ENCODE data around the gene ADAMTS2.
"Not testable (repeated sequence)": the region's sequence is repeated elsewhere in the genome, so short reads cannot be mapped to it uniquely, and the experiment has no call there.

The ADAMTS2 gene

DNA sequence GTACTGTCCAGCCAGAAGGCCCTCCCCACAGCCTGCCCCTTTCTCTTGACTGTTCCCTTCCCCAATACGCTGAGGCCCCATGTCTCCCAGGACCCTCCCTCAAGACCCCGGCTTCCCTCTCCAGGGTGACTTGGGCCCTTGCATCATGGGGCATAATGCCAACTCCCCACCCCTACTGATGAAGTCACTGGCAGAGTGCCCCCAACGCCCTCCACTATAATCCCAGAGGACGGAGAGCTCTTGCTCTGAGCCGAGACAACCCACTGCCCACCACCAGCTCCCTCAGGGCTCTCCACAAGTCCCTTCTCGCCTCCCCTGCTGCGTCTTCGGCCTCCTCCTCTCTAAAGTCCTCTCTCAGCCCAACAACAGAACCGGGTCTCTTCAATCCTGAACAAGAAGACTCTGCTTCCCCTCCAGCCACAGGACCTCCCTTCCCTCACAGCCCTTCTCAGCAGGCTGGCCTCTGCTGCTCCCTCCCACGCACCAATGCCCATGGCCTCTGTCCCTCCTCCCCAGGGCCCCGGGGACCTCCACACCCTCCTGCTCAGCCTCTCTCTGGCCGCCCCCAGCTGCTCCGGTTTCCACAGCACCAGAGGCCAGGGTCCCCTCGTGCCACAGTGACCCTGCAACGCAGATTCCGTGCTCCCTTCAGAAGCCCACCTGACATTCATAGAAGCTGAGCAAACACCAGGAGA lies 47.6 kb downstream of the ADAMTS2 start:
- no peak for DNase-seq (ENCODE audit: low read depth in 1 of 2, low spot score in 1 of 2)

DNA sequence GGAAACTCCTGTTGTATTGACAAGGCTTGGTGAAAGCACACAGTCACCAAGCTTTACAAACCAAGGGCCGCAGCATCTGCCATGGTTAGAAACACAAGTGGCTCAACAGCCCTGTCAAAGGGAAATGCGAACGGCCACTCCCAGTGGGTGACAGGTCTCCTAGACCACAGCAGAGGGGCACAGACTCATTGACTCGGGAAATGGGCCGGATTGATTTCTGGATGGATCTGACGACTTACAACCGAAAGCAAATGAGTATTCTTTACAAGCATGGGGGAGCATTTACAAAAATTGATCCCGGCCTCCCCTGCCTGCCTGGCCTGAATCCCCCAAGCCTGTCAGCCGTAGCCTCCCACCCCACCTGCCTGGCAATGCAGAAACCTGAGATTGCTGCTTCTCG lies 48.2 kb downstream of the ADAMTS2 start:
- DNase-seq (ENCODE audit: low read depth in 1 of 2, low spot score in 1 of 2) = no peak

DNA sequence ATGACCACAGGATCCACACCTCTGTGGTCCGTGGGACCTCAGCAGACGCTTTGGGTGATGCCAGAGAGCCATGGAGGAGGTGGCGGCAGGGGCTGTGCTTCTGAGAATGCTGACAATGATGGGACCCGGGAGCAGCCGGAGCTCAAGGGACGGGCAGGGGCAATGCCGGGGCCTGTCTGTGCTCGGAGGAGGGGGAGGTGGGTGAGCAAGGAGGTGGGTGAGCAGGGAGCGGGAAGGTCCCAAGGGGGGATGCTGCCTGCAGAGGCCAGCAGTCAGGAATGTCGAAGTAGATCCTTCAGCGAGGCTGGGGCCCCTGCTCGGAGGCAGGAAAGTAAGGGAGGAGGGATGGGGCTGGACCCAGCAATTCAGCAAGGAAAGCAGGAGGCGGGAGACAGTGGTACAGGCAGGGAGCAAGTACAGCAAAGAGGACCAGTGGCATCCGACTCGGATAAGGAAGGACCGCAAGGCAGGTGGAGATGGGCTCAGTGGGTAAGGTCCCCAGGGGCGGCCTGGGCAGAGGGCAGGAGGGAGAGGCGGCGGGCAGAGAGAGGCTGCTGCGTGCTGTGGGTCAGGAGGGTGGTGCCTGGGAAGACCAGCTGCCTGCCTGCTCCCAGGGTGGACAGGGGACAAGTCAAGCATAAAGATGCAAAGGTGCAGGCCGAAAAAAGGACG lies 49.0 kb downstream of the ADAMTS2 start:
- DNase-seq (ENCODE audit: low read depth in 1 of 2, low spot score in 1 of 2) = no peak

DNA sequence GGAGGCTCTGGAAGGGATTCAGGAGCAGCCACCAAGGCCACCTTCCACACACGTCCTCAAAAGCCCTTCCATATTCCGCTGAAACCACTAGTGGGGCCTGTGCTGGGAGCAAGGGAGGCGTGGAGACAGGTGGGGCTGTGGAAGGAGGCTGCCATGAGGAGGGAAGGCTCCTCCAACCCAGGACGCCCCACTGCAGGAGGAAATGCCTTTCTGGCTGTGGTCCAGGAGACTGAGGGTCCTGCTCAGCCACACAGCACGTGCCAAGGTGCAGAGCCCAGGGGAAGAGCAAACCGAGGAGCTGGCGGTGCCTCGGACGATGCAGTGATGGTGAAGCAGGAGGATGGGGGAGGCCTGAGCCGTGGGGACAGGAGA lies 49.5 kb downstream of the ADAMTS2 start:
- no peak for DNase-seq (ENCODE audit: low read depth in 1 of 2, low spot score in 1 of 2)

DNA sequence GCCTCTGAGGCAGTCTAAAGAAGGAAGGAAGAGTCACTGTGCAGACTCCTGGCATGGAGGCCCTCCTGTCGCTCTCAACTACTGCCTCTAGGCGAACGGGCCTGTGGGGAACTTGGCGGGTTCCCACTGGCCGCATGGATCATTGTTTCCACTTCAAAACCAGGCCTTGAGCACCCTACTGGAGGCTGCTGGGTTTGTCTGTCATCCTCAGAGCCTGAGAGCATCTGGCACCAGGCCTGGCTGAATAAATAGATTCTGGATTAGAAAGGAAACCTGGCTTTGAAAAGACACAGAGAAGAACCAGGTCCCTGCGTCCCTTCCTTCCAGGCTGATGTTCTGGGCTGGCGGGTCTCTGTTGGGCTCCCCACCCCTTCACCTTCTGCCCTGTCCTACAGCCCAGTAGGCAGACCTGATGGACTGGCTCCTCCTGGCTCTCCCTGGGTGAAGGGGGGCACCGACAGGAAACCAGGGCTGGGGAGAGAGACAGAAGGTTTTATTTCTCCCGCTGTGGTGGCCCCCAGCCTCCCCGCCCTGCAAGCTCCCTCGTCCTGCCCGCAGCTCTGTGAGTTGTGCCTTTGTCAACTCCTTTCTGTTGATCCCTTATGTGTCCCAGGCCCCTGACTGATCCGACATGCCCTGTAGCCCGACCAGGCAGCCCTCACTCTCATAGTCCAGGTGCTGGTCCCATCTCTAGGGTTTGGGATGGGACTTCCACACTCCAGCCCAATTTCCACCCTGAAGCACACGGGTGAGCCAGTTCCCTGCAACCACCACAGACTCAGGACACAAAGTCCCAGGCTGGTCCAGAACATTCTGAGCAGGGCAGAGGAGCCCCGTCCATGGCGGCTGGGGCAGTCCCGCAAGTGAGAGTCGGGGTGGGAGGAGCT lies 50.1 kb downstream of the ADAMTS2 start:
- DNase-seq (ENCODE audit: low read depth in 1 of 2, low spot score in 1 of 2) = no peak

DNA sequence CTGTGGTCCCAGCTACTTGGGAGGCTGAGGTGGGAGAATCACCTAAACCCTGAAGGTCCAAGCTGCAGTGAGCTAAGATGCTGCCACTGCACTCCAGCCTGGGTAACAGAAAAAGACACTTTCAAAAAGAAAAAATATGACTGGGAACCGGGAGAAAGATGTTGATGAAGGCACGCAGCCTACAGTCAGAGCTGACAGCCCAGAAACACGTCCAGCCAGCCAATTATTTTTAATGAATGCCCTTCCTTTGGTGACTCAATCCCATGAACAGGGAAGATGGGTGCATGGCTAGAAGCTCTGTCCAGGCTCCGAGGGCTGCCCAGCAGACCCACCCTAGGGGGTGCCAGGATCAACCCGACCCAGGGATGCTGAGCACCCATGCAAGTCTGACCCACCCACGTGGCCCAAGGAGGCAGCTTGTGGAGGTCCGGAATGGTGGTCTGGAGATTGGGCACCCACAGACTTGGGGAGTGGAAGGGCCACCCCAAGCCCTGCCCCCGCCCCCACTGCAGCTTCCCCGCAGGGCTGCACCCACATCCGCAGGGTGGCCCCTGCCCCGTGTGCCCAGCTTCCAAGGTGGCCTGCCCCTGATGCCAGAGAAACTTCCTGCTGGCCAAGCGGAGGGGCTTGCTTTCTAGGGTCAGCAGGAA lies 51.0 kb downstream of the ADAMTS2 start:
- DNase-seq (ENCODE audit: low read depth in 1 of 2, low spot score in 1 of 2) = no peak

DNA sequence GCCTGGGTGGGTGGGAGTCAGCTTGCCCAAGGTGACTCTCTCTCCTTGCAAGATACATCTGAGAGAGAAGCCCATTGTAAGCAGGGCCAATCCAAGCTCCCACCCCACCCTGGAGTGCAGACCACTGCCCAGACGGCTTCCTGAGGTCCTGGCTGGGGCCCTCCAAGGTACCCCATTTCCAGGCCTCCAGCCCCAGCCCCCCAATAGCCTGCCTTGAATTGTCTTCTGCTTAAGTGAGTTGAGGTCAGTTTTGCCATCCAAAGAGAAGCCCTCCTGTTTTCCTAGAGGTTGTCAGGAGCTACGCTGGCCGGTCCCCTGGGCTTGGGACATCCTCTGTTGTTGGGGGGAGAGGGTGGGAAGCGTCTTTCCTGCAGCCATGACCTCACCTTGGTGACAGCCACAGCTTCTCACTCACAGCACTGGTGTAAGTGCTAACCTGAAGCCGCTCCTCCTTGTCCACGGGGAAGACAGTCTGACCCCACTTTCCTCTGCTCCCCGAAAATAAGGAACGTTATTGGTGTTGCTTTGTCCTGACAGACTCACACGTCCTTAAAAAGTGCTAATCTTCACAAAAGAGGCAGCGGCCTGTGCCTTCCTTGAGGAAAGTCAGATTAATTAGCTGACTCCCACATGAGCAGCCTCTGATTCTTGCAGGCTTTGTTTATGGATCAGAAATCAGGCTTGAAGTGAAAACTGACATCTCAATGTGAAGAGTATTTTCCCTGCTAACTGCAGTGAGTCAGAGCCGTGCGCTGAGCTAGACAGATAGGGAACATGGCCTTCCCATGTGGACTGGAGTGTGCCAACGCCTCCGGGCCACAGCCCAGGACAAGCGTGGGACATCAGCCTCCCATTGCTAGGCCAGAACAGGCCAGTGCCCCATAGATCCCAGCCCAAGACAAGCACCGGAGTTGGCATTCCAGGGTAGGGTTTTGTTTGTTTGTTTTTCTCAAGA lies 52.3 kb downstream of the ADAMTS2 start:
- DNase-seq (ENCODE audit: low read depth in 1 of 2, low spot score in 1 of 2) = no peak

DNA sequence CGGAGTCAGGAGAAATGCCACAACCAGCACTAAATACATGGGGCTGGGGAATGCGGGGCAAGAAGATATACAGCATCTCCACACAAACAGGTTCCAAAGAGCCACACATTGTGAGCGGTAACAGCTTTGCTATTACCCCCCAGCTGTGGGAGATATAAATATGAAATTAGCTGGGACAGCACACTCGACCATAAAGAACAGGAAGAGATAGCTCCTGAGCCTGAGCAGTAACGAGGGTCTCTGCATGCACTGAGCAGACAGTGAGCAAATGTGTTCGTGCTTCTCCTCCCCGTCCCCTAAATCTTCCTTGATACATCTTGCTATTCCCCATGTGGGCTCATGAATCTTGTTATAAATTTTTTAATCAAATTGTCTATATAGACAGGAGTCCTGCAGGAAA lies 53.1 kb downstream of the ADAMTS2 start:
- no peak for DNase-seq (ENCODE audit: low read depth in 1 of 2, low spot score in 1 of 2)

DNA sequence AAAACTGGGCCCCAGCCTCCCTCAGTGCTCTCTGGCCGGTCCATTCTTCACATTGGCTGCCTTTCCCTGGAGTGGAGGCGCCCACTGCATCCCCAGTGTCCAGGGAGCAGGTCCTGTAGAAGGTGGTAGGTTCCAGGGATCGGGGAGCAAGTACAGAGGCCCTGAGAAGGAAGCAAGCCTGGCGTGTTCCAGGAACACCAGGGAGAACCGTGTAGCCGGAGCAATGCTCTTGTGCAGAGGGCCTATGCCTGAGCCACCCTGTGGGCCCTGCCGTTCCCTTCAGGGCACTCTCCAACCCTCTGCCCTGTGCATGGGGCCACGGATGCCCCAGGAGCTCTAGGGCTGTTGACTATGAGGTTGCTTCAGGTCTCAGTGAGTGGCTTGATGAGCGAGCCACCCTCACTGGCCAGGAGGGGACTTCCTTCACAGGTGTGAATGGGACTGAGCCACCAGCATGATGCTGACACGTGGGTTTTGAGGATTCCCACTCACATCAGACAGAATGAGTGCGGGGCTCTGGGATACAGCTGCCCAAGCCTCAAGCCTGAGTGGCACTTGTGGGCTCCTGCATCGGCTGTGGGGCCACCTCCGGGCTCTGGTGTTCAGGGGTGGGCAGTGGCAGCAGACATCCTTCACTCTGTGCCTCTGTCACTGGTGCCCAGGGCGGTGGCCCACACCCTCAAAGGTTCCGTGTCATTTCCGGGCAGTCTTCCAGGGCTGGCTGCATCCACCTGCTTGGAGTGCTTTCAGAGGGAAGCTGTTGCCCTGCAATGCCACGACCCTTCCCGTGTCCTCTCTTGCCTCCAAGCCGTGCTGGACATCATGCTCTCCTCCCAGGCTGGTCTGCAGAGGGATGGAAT lies 54.4 kb downstream of the ADAMTS2 start:
- no peak for DNase-seq (ENCODE audit: low read depth in 1 of 2, low spot score in 1 of 2)

DNA sequence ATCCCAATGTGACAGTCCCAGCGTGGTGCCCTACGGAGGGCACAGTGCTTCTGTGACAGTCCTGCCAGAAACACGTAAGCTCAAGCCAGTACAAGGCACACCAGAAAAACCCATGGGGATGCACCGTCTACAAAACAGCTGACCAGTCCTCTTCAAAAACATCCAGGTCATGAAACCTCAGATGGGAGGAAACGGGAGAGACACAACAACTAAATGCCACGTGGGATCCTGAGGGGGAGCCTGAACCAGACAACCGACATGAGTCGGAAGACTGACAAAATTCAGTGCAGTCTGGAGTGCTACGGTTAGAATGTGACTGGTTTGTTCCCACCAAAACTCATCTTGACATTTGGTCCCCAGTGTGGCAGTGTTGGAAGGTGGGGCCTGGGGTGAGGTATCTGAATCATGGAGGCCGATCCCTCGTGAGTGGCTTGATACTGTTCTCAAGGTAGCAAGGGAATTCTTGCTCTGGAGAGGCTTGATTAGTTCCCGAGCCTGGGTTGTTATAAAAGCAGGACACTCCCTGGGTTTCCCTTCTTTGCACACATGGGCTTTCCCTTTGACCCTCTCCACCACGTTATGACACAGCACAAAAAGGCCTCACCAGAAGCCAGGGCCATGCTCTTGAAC lies 55.4 kb downstream of the ADAMTS2 start:
- DNase-seq (ENCODE audit: low read depth in 1 of 2, low spot score in 1 of 2) = no peak

DNA sequence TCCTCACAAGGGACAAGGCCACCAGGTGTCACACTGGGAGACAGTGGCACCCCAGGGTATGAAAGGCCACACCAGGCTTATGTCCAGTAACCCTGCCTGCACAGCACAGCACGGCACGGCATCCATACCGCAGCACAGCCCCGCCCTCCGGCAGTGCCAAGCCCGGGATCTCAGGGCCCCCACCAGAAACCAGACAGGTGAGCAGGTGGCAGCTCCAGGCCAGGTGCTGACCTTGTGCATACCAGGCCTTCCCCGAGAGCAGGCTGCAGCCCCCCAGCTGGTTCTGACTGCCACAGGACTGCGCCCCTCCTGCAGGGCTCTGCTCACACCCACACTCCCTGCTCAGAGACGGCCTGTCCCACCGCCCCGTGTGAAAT lies 56.5 kb downstream of the ADAMTS2 start:
- DNase-seq (ENCODE audit: low read depth in 1 of 2, low spot score in 1 of 2) = no peak

DNA sequence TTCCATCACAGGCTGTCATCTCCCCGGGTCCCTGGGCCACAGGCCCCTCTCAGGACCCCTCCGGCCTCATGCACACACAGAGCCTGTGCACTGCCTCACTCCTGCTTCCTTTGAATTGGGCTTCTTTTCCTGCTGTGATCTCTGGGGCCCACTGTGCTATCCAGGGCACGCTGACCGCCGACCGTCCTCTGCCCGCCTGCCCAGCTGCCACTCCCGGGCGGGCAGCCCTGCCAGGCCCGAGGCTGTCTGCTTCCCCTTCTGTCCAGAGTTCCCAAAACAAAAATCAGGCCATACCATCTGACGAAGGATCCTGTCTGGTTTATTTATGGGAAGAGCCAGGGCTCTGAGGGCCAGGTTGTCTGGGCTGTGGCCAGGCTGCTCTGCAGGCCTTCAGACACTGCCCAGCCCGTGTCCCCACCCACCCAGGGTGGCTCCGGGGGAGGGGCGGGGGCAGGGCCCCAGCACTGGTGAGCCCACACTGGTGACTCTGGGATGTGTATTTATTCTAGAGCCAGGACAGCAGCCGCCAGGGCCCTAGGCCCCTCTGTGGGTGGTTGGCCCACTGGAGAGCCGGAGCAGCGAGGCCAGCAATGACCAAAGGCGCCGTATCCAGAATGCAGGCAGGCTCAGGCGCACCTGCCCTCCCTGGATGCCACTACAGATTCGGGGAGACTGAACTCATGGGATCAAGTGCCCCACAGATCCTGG lies 57.0 kb downstream of the ADAMTS2 start:
- no peak for DNase-seq (ENCODE audit: low read depth in 1 of 2, low spot score in 1 of 2)

DNA sequence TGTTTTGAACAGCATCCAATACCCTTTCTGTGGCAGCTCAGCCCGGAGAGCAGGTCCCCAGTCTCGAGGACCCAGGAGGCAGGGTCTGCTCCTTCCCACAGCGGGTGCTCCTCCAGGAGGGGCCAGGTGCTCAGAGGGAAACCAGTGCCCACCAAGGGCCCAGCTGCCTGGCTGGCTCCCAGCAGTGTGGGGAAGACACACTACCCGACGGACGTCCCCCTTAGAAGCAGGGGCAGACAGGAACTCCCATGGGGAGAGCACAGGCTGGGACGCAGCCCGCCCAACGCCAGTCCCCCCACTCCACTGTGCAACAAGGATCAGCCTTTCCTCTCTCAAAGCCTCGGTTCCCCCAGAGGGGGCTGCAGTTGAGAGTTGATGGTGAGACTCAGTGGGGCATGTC lies 57.6 kb downstream of the ADAMTS2 start:
- no peak for DNase-seq (ENCODE audit: low read depth in 1 of 2, low spot score in 1 of 2)

DNA sequence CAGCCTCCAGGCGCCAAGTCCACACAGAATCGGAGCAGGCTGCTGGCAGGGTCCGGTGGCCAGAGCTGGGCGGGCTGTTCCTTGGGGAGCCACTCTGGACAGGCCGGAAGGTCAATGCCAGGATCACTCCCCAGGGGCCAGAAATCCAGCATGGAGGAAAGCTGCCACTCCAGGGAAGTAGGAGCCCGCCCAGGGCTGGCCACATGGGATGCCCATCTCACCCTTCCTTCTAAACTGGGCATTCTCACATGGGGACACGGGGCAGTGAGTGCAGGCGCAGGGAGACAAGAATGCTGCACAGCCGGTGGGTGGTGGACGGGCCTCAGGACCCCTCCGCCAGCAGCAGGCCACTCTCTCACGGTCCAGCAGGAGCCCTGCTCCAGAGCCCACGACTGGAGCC lies 58.2 kb downstream of the ADAMTS2 start:
- no peak for DNase-seq (ENCODE audit: low read depth in 1 of 2, low spot score in 1 of 2)

DNA sequence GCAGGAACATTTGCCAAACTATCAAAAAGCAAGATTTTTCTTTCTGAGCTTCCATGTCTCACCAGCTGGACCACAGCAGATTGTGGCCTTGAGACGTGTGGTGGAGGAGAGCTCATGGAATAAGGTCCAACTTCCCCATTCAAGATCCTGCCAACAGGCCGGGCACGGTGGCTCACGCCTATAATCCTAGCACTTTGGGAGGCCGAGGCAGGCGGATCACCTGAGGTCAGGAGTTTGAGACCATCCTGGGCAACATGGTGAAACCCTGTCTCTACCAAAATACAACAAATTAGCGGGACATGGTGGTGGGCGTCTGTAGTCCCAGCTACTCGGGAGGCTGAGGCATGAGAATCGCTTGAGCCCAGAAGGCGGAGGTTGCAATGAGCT lies 59.5 kb downstream of the ADAMTS2 start:
- DNase-seq (ENCODE audit: low read depth in 1 of 2, low spot score in 1 of 2) = not testable (repeated sequence)

DNA sequence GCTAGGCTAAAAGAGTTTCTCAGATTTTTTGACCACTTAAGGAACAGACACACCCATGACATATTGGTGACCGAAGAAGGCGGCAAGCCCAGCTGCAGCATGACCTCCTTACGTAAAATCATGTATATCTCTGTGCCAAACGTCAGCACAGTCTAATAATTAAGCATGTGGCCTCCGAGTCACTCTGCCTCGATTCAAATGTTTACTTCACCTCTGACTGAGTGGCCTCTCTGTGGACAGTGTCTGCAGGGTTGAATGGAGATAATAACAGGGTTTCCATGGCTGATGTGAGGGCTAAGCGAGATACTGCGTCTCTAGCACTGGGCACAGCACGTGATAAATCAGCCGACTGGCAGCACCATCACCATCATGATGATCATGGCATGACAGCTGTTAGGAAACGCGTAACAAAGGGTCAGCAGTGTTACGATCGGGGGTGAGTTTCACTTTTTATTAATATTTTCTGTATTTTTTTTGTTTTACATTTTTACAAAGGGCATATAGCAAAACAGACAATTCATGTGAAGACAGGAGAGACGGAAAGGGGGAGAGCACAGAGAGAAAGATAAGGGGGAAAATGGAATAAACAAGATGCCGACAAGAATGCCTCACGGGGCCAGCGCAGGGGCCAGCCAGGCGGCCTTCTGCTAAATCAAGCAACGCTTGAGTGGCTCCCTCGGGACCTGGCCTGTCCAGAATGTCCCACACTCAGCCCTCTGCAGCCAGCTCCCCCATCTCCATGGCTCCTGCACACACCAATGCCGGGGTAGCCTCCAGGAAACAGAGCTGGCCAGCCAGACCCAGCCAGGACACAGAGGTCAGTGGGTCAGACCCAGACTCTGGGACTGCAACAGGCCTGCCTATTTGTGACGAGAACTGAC lies 60.3 kb downstream of the ADAMTS2 start:
- DNase-seq (ENCODE audit: low read depth in 1 of 2, low spot score in 1 of 2) = no peak

DNA sequence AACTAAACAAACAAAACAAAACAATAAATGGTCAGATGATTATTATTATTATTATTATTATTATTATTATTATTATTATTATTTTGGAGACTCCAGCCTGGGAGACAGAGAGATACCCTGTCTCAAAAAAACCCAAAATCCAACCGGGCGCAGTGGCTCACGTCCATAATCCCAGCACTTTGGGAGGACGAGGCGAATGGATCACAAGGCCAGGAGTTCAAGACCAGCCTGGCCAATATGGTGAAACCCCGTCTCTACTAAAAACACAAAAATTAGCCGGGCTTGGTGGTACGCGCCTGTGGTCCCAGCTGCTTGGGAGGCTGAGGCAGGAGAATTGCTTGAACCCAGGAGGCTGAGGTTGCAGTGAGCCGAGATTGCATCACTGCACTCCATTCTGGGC lies 61.4 kb downstream of the ADAMTS2 start:
- DNase-seq (ENCODE audit: low read depth in 1 of 2, low spot score in 1 of 2) = not testable (repeated sequence)

DNA sequence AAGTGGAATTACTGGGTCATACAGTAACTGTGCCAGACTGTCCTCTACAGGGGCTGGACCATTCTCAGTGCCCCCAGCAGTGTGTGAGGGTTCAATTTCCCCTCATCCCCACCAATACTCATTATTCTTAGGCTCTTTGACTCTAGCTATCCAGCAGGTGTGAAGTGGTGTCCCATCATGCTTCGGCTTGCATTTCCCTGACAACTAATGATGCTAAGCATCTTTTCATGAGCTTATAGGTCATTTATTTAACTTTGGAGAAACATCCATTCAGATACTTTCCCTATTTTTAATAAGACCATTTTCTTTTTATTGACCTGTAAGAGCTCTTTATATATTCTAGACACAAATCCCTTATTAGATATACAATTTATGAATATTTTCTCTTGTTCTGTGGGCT lies 63.6 kb downstream of the ADAMTS2 start:
- no peak for DNase-seq (ENCODE audit: low read depth in 1 of 2, low spot score in 1 of 2)

Measured in stimulated activated CD4-positive, alpha-beta T cell treated with anti-CD3 and anti-CD28 coated beads, Interleukin-15, amount 100 ng/mL, for 1 hour (primary cell).